ENCODE results near the gene DPEP2.
A peak's percentile ranks its signal among the peaks of the same experiment; 100 is the strongest.

Gene DPEP2

GRCh38 chr16:68005211-68005610 lies 5.9 kb upstream of the DPEP2 start:
- no peak overlapping the region; the same call in 1 of the 2 replicates for H3K9ac ChIP-seq (ENCODE audit: low read length)
- no peak for TF ChIP-seq CTCF (IDR thresholded peaks at IDR 0.05; ENCODE audit: low read length)
- no peak for TF ChIP-seq EZH2 (IDR thresholded peaks at IDR 0.05; ENCODE audit: borderline replicate concordance, low read length)
- H3K79me2 ChIP-seq (ENCODE audit: insufficient read depth, low read length), result no peaks in the 10 kb centered on the region
- H3K4me2 ChIP-seq (ENCODE audit: low read length), result no peak overlapping the region
- H3K27ac ChIP-seq (ENCODE audit: low read depth, low read length, poor library complexity, severe bottlenecking), result peak overlapping the region; percentile 82
- H3K4me1 ChIP-seq (ENCODE audit: insufficient read depth, low read length, severe bottlenecking), result peaks cover 21% of the 10 kb centered on the region
- H3K9me2 ChIP-seq (ENCODE audit: low read depth, low read length), result no peaks in the 10 kb centered on the region
- no peaks in the 10 kb centered on the region for H3F3A ChIP-seq (ENCODE audit: insufficient read depth, low read length)
- H3K9me3 ChIP-seq (ENCODE audit: low read length), result no peaks in the 10 kb centered on the region
- no peaks in the 10 kb centered on the region for H4K20me1 ChIP-seq (ENCODE audit: insufficient read depth, low read length)
- no peaks in the 10 kb centered on the region for H3K27me3 ChIP-seq (ENCODE audit: insufficient read depth, low read length)
- H3K4me3 ChIP-seq (ENCODE audit: low read depth, low read length, poor library complexity, severe bottlenecking), result no peak overlapping the region
- no peaks in the 10 kb centered on the region for H3K36me3 ChIP-seq (ENCODE audit: insufficient read depth, low read length)
- no peak overlapping the region for H2AFZ ChIP-seq (ENCODE audit: low read length)

- Histone ChIP-seq H3K4me2 (ENCODE audit: low read length) (no peak overlapping the region), H3K36me3 (ENCODE audit: insufficient read depth, low read length) (no peaks in the 10 kb centered on the region), H3K27ac (ENCODE audit: low read depth, low read length, poor library complexity, severe bottlenecking) (no peak overlapping the region), H3K79me2 (ENCODE audit: insufficient read depth, low read length) (no peaks in the 10 kb centered on the region), H3K4me1 (ENCODE audit: insufficient read depth, low read length, severe bottlenecking) (peaks cover 37% of the 10 kb centered on the region), H3K4me3 (ENCODE audit: low read depth, low read length, poor library complexity, severe bottlenecking) (no peak overlapping the region), H3F3A (ENCODE audit: insufficient read depth, low read length) (no peaks in the 10 kb centered on the region), H2AFZ (ENCODE audit: low read length) (no peak overlapping the region), H4K20me1 (ENCODE audit: insufficient read depth, low read length) (no peaks in the 10 kb centered on the region), H3K27me3 (ENCODE audit: insufficient read depth, low read length) (no peaks in the 10 kb centered on the region), H3K9me3 (ENCODE audit: low read length) (no peaks in the 10 kb centered on the region), H3K9me2 (ENCODE audit: low read depth, low read length) (no peaks in the 10 kb centered on the region), H3K9ac (ENCODE audit: low read length) (no peak overlapping the region)
- TF ChIP-seq EZH2 (IDR thresholded peaks at IDR 0.05; ENCODE audit: borderline replicate concordance, low read length), result no peak
- no peak for TF ChIP-seq CTCF (IDR thresholded peaks at IDR 0.05; ENCODE audit: low read length)
Observed at GRCh38 chr16:68003031-68003430, 3.7 kb upstream of the DPEP2 start.

GRCh38 chr16:68000450-68000849 lies 1.2 kb upstream of the DPEP2 start:
- TF ChIP-seq CTCF (IDR thresholded peaks at IDR 0.05; ENCODE audit: low read length) (no peak), EZH2 (IDR thresholded peaks at IDR 0.05; ENCODE audit: borderline replicate concordance, low read length) (no peak)
- 0 out of 2 replicates have a peak overlapping the region, but pooled peaks have one; percentile 80 for H2AFZ ChIP-seq (ENCODE audit: low read length)
- peaks cover 25% of the 10 kb centered on the region for H3K4me1 ChIP-seq (ENCODE audit: insufficient read depth, low read length, severe bottlenecking)
- H3F3A ChIP-seq (ENCODE audit: insufficient read depth, low read length), result no peaks in the 10 kb centered on the region
- no peak overlapping the region for H3K4me3 ChIP-seq (ENCODE audit: low read depth, low read length, poor library complexity, severe bottlenecking)
- no peaks in the 10 kb centered on the region for H4K20me1 ChIP-seq (ENCODE audit: insufficient read depth, low read length)
- H3K9me3 ChIP-seq (ENCODE audit: low read length), result no peaks in the 10 kb centered on the region
- peak overlapping the region; percentile 86 for H3K27ac ChIP-seq (ENCODE audit: low read depth, low read length, poor library complexity, severe bottlenecking)
- peak overlapping the region; percentile 51; the same call in 1 of the 2 replicates for H3K4me2 ChIP-seq (ENCODE audit: low read length)
- peak overlapping the region; percentile 49; the same call in 1 of the 2 replicates for H3K9ac ChIP-seq (ENCODE audit: low read length)
- H3K9me2 ChIP-seq (ENCODE audit: low read depth, low read length), result no peaks in the 10 kb centered on the region
- no peaks in the 10 kb centered on the region for H3K27me3 ChIP-seq (ENCODE audit: insufficient read depth, low read length)
- H3K79me2 ChIP-seq (ENCODE audit: insufficient read depth, low read length), result no peaks in the 10 kb centered on the region
- no peaks in the 10 kb centered on the region for H3K36me3 ChIP-seq (ENCODE audit: insufficient read depth, low read length)
